HCT116 (cell line): ENCODE results near the gene M1AP. TPM values are rescaled to one million over a fixed set of nuclear protein-coding genes. Genes with fewer than 3 reads are reported as not detected.

Experiments used
- ATAC-seq: fragments of 200-7000 bp; cut with Tn5 transposase; 2 replicates; pipeline ENCODE4 v1.9.1; 2020; ENCODE audit warnings: mild to moderate bottlenecking, moderate library complexity
- BruUV-seq: library from RNA; stranded (reverse); fragments of 400-500 nt; replicated peaks from 2 replicates; lab custom pipeline; 2021; lab: Mats Ljungman, UMichigan
- CTCF ChIA-PET: fragments of 300-600 bp; sonication (Branson Sonifier 250); formaldehyde crosslinking; loops from one replicate; lab custom pipeline; 2021; ENCODE audit warnings: antibody characterized with exemption; lab: Charles Lee
- POLR2A ChIA-PET: fragments of 300-600, 350-600 bp; sonication (Branson Sonifier 250); formaldehyde crosslinking; loops from one replicate; lab custom pipeline; 2021; ENCODE audit warnings: antibody characterized with exemption; lab: Charles Lee
- RAD21 ChIA-PET, 2 experiments: fragments of 300-600 bp; sonication (Branson Sonifier 250); formaldehyde crosslinking; loops; one replicate each; lab custom pipeline; 2023; ENCODE audit warnings: low total read pairs in 2 of 2; ENCODE audit not compliant: uncharacterized antibody in 2 of 2, unreplicated experiment in 2 of 2, low non-redundant PET in 1 of 2; lab: Charles Lee
- DNase-seq: peaks from one replicate; pipeline ENCODE4 v3.0.0-alpha.2; 2010; ENCODE audit warnings: low read depth, low spot score
- H2AFZ ChIP-seq: fragments of 200-600 bp; shearing (Covaris generic), sonication (generic); 2 replicates; pipeline ENCODE4 v1.6.1; 2017; ENCODE audit warnings: low read depth, mixed run types, mixed read lengths, antibody characterized with exemption, low read length; ENCODE audit not compliant: poor library complexity, severe bottlenecking
- H3K27ac ChIP-seq: 2 replicates; pipeline ENCODE4 v1.5.1; 2012; ENCODE audit warnings: low read depth, low read length
- H3K27me3 ChIP-seq: fragments of 200-600 bp; sonication (generic); 2 replicates; pipeline ENCODE4 v1.6.1; 2016; ENCODE audit warnings: mixed run types, low read length, mixed read lengths; ENCODE audit not compliant: insufficient read depth
- H3K36me3 ChIP-seq, 2 experiments: fragments of 200-500 bp in 1 of 2; fragments of 200-600 bp in 1 of 2; sonication (Bioruptor generic) in 1 of 2; sonication (generic) in 1 of 2; 2 replicates each; pipeline versions ENCODE4 v1.5.1 to v1.6.1; 2014 to 2016; ENCODE audit warnings: low read length in 2 of 2, inconsistent platforms in 1 of 2, mixed read lengths in 1 of 2, mixed run types in 1 of 2; ENCODE audit not compliant: insufficient read depth in 2 of 2, control insufficient read depth in 1 of 2
- H3K4me1 ChIP-seq, 2 experiments: fragments of 200-600 bp in 1 of 2; sonication (generic) in 1 of 2; 2 replicates each; pipeline versions ENCODE4 v1.5.1 to v1.6.1; 2012 to 2017; ENCODE audit warnings: low read length in 2 of 2, inconsistent platforms in 1 of 2, mild to moderate bottlenecking in 1 of 2, mixed read lengths in 1 of 2, mixed run types in 1 of 2, moderate library complexity in 1 of 2; ENCODE audit not compliant: insufficient read depth in 2 of 2, control insufficient read depth in 1 of 2
- H3K4me2 ChIP-seq: fragments of 200-600 bp; sonication (generic); 2 replicates; pipeline ENCODE4 v1.6.1; 2017; ENCODE audit warnings: mixed run types, low read length, mixed read lengths
- H3K4me3 ChIP-seq, 2 experiments: fragments of 200-600 bp in 1 of 2; sonication (generic) in 1 of 2; replicated peaks in 1 of 2; 2 replicates each; pipeline ENCODE4 v1.5.1; 2011 to 2016; ENCODE audit warnings: low read length in 2 of 2, control low read depth in 1 of 2, low read depth in 1 of 2, mild to moderate bottlenecking in 1 of 2, mixed read lengths in 1 of 2, mixed run types in 1 of 2
- H3K79me2 ChIP-seq: fragments of 200-600 bp; sonication (generic); 2 replicates; pipeline ENCODE4 v1.6.1; 2017; ENCODE audit warnings: mild to moderate bottlenecking, mixed run types, low read length, moderate library complexity, mixed read lengths; ENCODE audit not compliant: insufficient read depth
- H3K9ac ChIP-seq: fragments of 200-600 bp; sonication (generic); 2 replicates; pipeline ENCODE4 v1.6.1; 2016; ENCODE audit warnings: low read length, mixed read lengths
- H3K9me2 ChIP-seq: fragments of 200-600 bp; sonication (generic), shearing (Covaris generic); 2 replicates; pipeline ENCODE4 v1.6.1; 2017; ENCODE audit warnings: mixed run types, mild to moderate bottlenecking, moderate library complexity; ENCODE audit not compliant: insufficient read depth
- H3K9me3 ChIP-seq, 2 experiments: fragments of 200-500 bp in 1 of 2; fragments of 200-600 bp in 1 of 2; sonication (Bioruptor generic) in 1 of 2; sonication (generic) in 1 of 2; 2 replicates each; pipeline ENCODE4 v1.6.1; 2014 to 2017; ENCODE audit warnings: low read length in 2 of 2, mixed read lengths in 2 of 2, inconsistent platforms in 1 of 2, low read depth in 1 of 2, mild to moderate bottlenecking in 1 of 2, mixed run types in 1 of 2, moderate library complexity in 1 of 2; ENCODE audit not compliant: control insufficient read depth in 1 of 2, insufficient read depth in 1 of 2
- H4K20me1 ChIP-seq: fragments of 200-600 bp; sonication (generic), shearing (Covaris generic); 2 replicates; pipeline ENCODE4 v1.6.1; 2017; ENCODE audit warnings: mixed run types, mild to moderate bottlenecking, moderate library complexity; ENCODE audit not compliant: insufficient read depth
- ELF1 ChIP-seq: IDR thresholded peaks from 2 replicates; pipeline ENCODE4 v1.6.1; 2012; ENCODE audit warnings: low read depth, borderline replicate concordance
- MAX ChIP-seq: IDR thresholded peaks from 2 replicates; pipeline ENCODE4 v1.6.1; 2012
- POLR2AphosphoS5 ChIP-seq: IDR thresholded peaks from 2 replicates; pipeline ENCODE4 v1.6.1; 2011; ENCODE audit warnings: mild to moderate bottlenecking, low read depth, low read length, moderate library complexity
- RAD21 ChIP-seq: IDR thresholded peaks from 2 replicates; pipeline ENCODE4 v1.6.1; 2012; ENCODE audit warnings: low read depth, mild to moderate bottlenecking
- SP1 ChIP-seq: IDR thresholded peaks from 2 replicates; pipeline ENCODE4 v1.6.1; 2012; ENCODE audit warnings: low read depth
- ZFX ChIP-seq: fragments of 450-650 bp; IDR thresholded peaks from 2 replicates; pipeline ENCODE4 v1.6.1; 2017
- ZNF274 ChIP-seq: fragments of 200-500 bp; sonication (Bioruptor generic); IDR thresholded peaks from 2 replicates; pipeline ENCODE4 v1.6.1; 2014; ENCODE audit warnings: mild to moderate bottlenecking, low read depth, low read length, inconsistent platforms
- intact Hi-C: fragments of 100-400 bp; cut with micrococcal nuclease; formaldehyde crosslinking; loops from 2 replicates; pipeline ENCODE4 v1.10.0; 2022
- total RNA-seq: library from RNA; stranded (reverse); gene quantifications from one replicate; pipeline ENCODE4 v1.2.1, GENCODE V29; 2021; ENCODE audit not compliant: unreplicated experiment

The M1AP gene
- total RNA-seq, 1 experiment from 2014 or later: 28.2 TPM

GRCh38 chr2:74693213-74693612 lies 45.1 kb upstream of the M1AP start:
- Histone ChIP-seq H4K20me1 (no peaks in the 10 kb centered on the region), H2AFZ (no peak overlapping the region), H3K4me3 (no peak overlapping the region), H3K27me3 (no peaks in the 10 kb centered on the region), H3K36me3 (no peaks in the 10 kb centered on the region), H3K9me3 (no peaks in the 10 kb centered on the region), H3K4me2 (no peak overlapping the region), H3K9ac (no peak overlapping the region), H3K79me2 (no peaks in the 10 kb centered on the region), H3K27ac (no peak overlapping the region), H3K4me1 (no peaks in the 10 kb centered on the region), H3K9me2 (no peaks in the 10 kb centered on the region)
- no peak for TF ChIP-seq ZFX
- no peak for TF ChIP-seq RAD21
- no peak for TF ChIP-seq ZNF274
- no peak for TF ChIP-seq ELF1
- no peak for TF ChIP-seq MAX
- TF ChIP-seq POLR2AphosphoS5: no peak
- TF ChIP-seq SP1: no peak
- no TSS peak for BruUV-seq
- intact Hi-C loops: loop anchor here (10.0 kb wide), 1 partner anchor 362 kb away; no protein-coding TSS in a partner anchor
- ATAC-seq (no peak), DNase-seq (no peak)
- ChIA-PET RAD21 (no interaction called here), POLR2A (no interaction called here), CTCF (interaction anchor here (3.0 kb wide), 1 partner anchor 183 kb away, joined by 46 read pairs; no protein-coding TSS in a partner anchor)

DNA sequence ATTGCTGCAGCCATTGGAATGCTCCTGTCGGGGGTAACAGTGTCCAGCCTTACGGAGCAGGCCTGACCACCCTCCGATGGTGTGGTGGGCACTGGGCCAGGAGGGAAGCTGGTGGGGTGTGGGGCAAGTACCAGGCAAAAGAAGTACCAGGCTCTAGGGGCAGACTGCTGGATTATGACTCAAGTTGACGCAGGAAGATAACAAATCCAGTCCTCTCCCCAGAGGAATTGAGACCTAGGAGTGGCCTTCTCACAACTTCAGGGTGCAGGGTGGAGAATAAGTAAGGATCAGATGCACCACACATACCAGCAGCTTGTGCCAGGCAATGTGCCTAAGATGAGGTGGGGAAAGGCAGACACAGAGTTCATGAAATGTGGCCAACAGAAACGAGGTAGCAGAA lies 43.8 kb upstream of the M1AP start:
- Histone ChIP-seq H3K4me1 (no peaks in the 10 kb centered on the region), H3K4me2 (no peak overlapping the region), H3K79me2 (no peaks in the 10 kb centered on the region), H2AFZ (no peak overlapping the region), H3K36me3 (no peaks in the 10 kb centered on the region), H4K20me1 (no peaks in the 10 kb centered on the region), H3K27ac (no peak overlapping the region), H3K9ac (no peak overlapping the region), H3K4me3 (no peak overlapping the region), H3K9me2 (no peaks in the 10 kb centered on the region), H3K9me3 (no peaks in the 10 kb centered on the region), H3K27me3 (no peaks in the 10 kb centered on the region)
- no peak for TF ChIP-seq ELF1
- ChIA-PET POLR2A (no interaction called here), CTCF (interaction anchor here (1.3 to 3.0 kb wide), 2 partner anchors 171 to 184 kb away, joined by 4 to 46 read pairs; no protein-coding TSS in a partner anchor), RAD21 (no interaction called here)
- ATAC-seq: no peak
- no TSS peak for BruUV-seq
- DNase-seq: no peak
- intact Hi-C loops: loop anchor here (2.0 to 10.0 kb wide), 2 partner anchors 363 to 713 kb away; no protein-coding TSS in a partner anchor
